Measurements from ENCODE around the gene GEMIN2. TPM values are rescaled to one million over a fixed set of nuclear protein-coding genes. Genes with fewer than 3 reads are reported as not detected.
"Not testable (repeated sequence)": the region's sequence is repeated elsewhere in the genome, so short reads cannot be mapped to it uniquely, and the experiment has no call there.

GEMIN2 gene
- polyA plus RNA-seq, 3 donors = 6.1 to 11.8 (median 10.2) TPM

- peaks cover 44 to 66% of the 10 kb centered on the region in 2 donors for H3K36me3 Mint-ChIP-seq
- no CpG with 5 or more reads among the region's 3 CpGs for WGBS (ENCODE audit: insufficient coverage)
- Histone ChIP-seq H3K4me1 (ENCODE audit: control insufficient read depth in 1 of 2, insufficient read depth in 2 of 2, low read length in 2 of 2) (no peaks in the 10 kb centered on the region), H3K4me3 (replicated peaks in 1 of 3; ENCODE audit: low read depth in 2 of 3, low read length in 3 of 3) (no peak overlapping the region), H3K9me3 (replicated peaks in 1 of 2; ENCODE audit: control insufficient read depth in 1 of 2, insufficient read depth in 1 of 2, low read length in 2 of 2) (no peaks in the 10 kb centered on the region), H3K27me3 (ENCODE audit: control insufficient read depth in 2 of 2, insufficient read depth in 2 of 2, low read length in 2 of 2) (no peaks in the 10 kb centered on the region), H3K9ac (ENCODE audit: insufficient read depth, low read length, poor library complexity, severe bottlenecking) (no peak overlapping the region), H3K4me2 (replicated peaks; ENCODE audit: extremely low read depth, low read length, poor library complexity, severe bottlenecking) (no peak overlapping the region), H3K36me3 (replicated peaks in 1 of 2; ENCODE audit: control insufficient read depth in 1 of 2, insufficient read depth in 2 of 2, low read length in 2 of 2) (peaks cover 56 to 72% of the 10 kb centered on the region in 2 donors), H2AFZ (ENCODE audit: insufficient read depth, low read depth, low read length, poor library complexity, severe bottlenecking) (no peak overlapping the region), H4K20me1 (ENCODE audit: insufficient read depth, low read length) (no peaks in the 10 kb centered on the region), H3K27ac (ENCODE audit: low read depth in 1 of 2, low read length in 2 of 2) (no peak overlapping the region), H3K79me2 (ENCODE audit: insufficient read depth, low read length) (peaks cover 33% of the 10 kb centered on the region)
- intact Hi-C loops (cut with micrococcal nuclease) = no loop called here
- H3K27me3 Mint-ChIP-seq (ENCODE audit: low read depth in 3 of 3) = peaks cover 0 to 1% (median 0%) of the 10 kb centered on the region in 3 donors
- no peaks in the 10 kb centered on the region for H3K9me3 Mint-ChIP-seq
- DNase-seq = no peak
- peaks cover 2% of the 10 kb centered on the region for H3K4me1 Mint-ChIP-seq
- H3K27ac Mint-ChIP-seq = peak overlapping the region in 1 of 7 donors; percentile 17
- no peak for TF ChIP-seq CTCF (IDR thresholded peaks at IDR 0.05)
- no peak overlapping the region for H3K4me3 Mint-ChIP-seq
Observed at GRCh38 chr14:39094515-39094914, 19.6 kb upstream of the GEMIN2 start.

GRCh38 chr14:39097159-39097558 is 17.0 kb upstream of the GEMIN2 start:
- Mint-ChIP-seq H3K9me3 (no peaks in the 10 kb centered on the region), H3K36me3 (peaks cover 27 to 45% of the 10 kb centered on the region in 2 donors), H3K27ac (peak overlapping the region in 2 of 7 donors; percentile 5 to 64), H3K27me3 (ENCODE audit: low read depth in 3 of 3) (peaks cover 0 to 1% (median 0%) of the 10 kb centered on the region in 3 donors), H3K4me3 (no peak overlapping the region), H3K4me1 (peaks cover 14% of the 10 kb centered on the region)
- Histone ChIP-seq H3K4me3 (replicated peaks in 1 of 3; ENCODE audit: low read depth in 2 of 3, low read length in 3 of 3) (no peak overlapping the region), H3K4me1 (ENCODE audit: control insufficient read depth in 1 of 2, insufficient read depth in 2 of 2, low read length in 2 of 2) (peaks cover 1 to 5% of the 10 kb centered on the region in 2 donors), H3K9me3 (replicated peaks in 1 of 2; ENCODE audit: control insufficient read depth in 1 of 2, insufficient read depth in 1 of 2, low read length in 2 of 2) (no peaks in the 10 kb centered on the region), H3K9ac (ENCODE audit: insufficient read depth, low read length, poor library complexity, severe bottlenecking) (no peak overlapping the region), H2AFZ (ENCODE audit: insufficient read depth, low read depth, low read length, poor library complexity, severe bottlenecking) (no peak overlapping the region), H3K27me3 (ENCODE audit: control insufficient read depth in 2 of 2, insufficient read depth in 2 of 2, low read length in 2 of 2) (no peaks in the 10 kb centered on the region), H3K27ac (ENCODE audit: low read depth in 1 of 2, low read length in 2 of 2) (no peak overlapping the region), H3K36me3 (replicated peaks in 1 of 2; ENCODE audit: control insufficient read depth in 1 of 2, insufficient read depth in 2 of 2, low read length in 2 of 2) (peaks cover 31 to 45% of the 10 kb centered on the region in 2 donors), H3K4me2 (replicated peaks; ENCODE audit: extremely low read depth, low read length, poor library complexity, severe bottlenecking) (no peak overlapping the region), H3K79me2 (ENCODE audit: insufficient read depth, low read length) (peaks cover 58% of the 10 kb centered on the region), H4K20me1 (ENCODE audit: insufficient read depth, low read length) (no peaks in the 10 kb centered on the region)
- no peak for TF ChIP-seq CTCF (IDR thresholded peaks at IDR 0.05)
- DNase-seq = no peak
- WGBS (ENCODE audit: insufficient coverage) = 90% methylated on average over 1 of the region's 3 CpGs
- intact Hi-C loops (cut with micrococcal nuclease) = no loop called here

- DNase-seq; H3K27me3 Mint-ChIP-seq (ENCODE audit: low read depth in 3 of 3); intact Hi-C loops (cut with micrococcal nuclease); H2AFZ ChIP-seq (ENCODE audit: insufficient read depth, low read depth, low read length, poor library complexity, severe bottlenecking); H3K4me2 ChIP-seq (replicated peaks; ENCODE audit: extremely low read depth, low read length, poor library complexity, severe bottlenecking); H3K4me3 Mint-ChIP-seq; H3K27me3 ChIP-seq (ENCODE audit: control insufficient read depth in 2 of 2, insufficient read depth in 2 of 2, low read length in 2 of 2); H3K27ac ChIP-seq (ENCODE audit: low read depth in 1 of 2, low read length in 2 of 2); H3K4me3 ChIP-seq (replicated peaks in 1 of 3; ENCODE audit: low read depth in 2 of 3, low read length in 3 of 3); H3K27ac Mint-ChIP-seq; H3K9ac ChIP-seq (ENCODE audit: insufficient read depth, low read length, poor library complexity, severe bottlenecking); H3K9me3 Mint-ChIP-seq; H4K20me1 ChIP-seq (ENCODE audit: insufficient read depth, low read length); H3K9me3 ChIP-seq (replicated peaks in 1 of 2; ENCODE audit: control insufficient read depth in 1 of 2, insufficient read depth in 1 of 2, low read length in 2 of 2): not testable (repeated sequence)
- peaks cover 11 to 18% of the 10 kb centered on the region in 2 donors for H3K4me1 ChIP-seq (ENCODE audit: control insufficient read depth in 1 of 2, insufficient read depth in 2 of 2, low read length in 2 of 2)
- WGBS (ENCODE audit: insufficient coverage) = 100% methylated on average over 4 of the region's 10 CpGs
- peaks cover 14 to 28% of the 10 kb centered on the region in 2 donors for H3K36me3 ChIP-seq (replicated peaks in 1 of 2; ENCODE audit: control insufficient read depth in 1 of 2, insufficient read depth in 2 of 2, low read length in 2 of 2)
- H3K79me2 ChIP-seq (ENCODE audit: insufficient read depth, low read length) = peaks cover 77% of the 10 kb centered on the region
- H3K4me1 Mint-ChIP-seq = peaks cover 25% of the 10 kb centered on the region
- peaks cover 18 to 29% of the 10 kb centered on the region in 2 donors for H3K36me3 Mint-ChIP-seq
Observed at GRCh38 chr14:39099215-39099614, 14.9 kb upstream of the GEMIN2 start.

Data from CD14-positive monocyte (primary cell).